IPS-NIHi7 (cell line): ENCODE results near the gene TEX48.

Experiments used
- DNase-seq: peaks from one replicate; pipeline ENCODE4 v3.0.0; 2012; ENCODE audit warnings: mixed read lengths; ENCODE audit errors: extremely low spot score

Gene TEX48

GRCh38 chr9:114621561-114621960, 60.4 kb downstream of the TEX48 start:
- DNase-seq: no peak

GRCh38 chr9:114619191-114619761, 62.7 kb downstream of the TEX48 start:
- DNase-seq: no peak

GRCh38 chr9:114616684-114617520, 65.1 kb downstream of the TEX48 start:
- no peak for DNase-seq
